GM21576 (cell line): Measurements from ENCODE around the gene SRSF8.

ENCODE experiments used
- ATAC-seq: cut with Tn5 transposase; IDR thresholded peaks from one replicate; pipeline ENCODE4 v1.9.1; 2021; ENCODE audit warnings: mild to moderate bottlenecking, moderate library complexity; ENCODE audit not compliant: unreplicated experiment

SRSF8 gene

GRCh38 chr11:95067841-95068219 lies 1.1 kb downstream of the SRSF8 start:
- ATAC-seq = no peak

- peak; percentile 68 for ATAC-seq
Measured at GRCh38 chr11:95068549-95068948, 1.8 kb downstream of the SRSF8 start.

- no peak for ATAC-seq
Measured at GRCh38 chr11:95070471-95070870, 3.8 kb downstream of the SRSF8 start.

- ATAC-seq = no peak
Measured at GRCh38 chr11:95072948-95073347, 6.2 kb downstream of the SRSF8 start.

- ATAC-seq = no peak
Measured at GRCh38 chr11:95074792-95075563, 8.3 kb downstream of the SRSF8 start.

GRCh38 chr11:95076416-95076815 lies 9.7 kb downstream of the SRSF8 start:
- peak; percentile 64 for ATAC-seq

- ATAC-seq = no peak
Measured at GRCh38 chr11:95076981-95077380, 10.3 kb downstream of the SRSF8 start.

- no peak for ATAC-seq
Measured at GRCh38 chr11:95078526-95078925, 11.8 kb downstream of the SRSF8 start.

- ATAC-seq = no peak
Measured at GRCh38 chr11:95081010-95081409, 14.3 kb downstream of the SRSF8 start.

GRCh38 chr11:95081412-95081811 lies 14.7 kb downstream of the SRSF8 start:
- no peak for ATAC-seq

GRCh38 chr11:95082576-95083001 lies 15.9 kb downstream of the SRSF8 start:
- no peak for ATAC-seq

- peak; percentile 40 for ATAC-seq
Measured at GRCh38 chr11:95084509-95084908, 17.8 kb downstream of the SRSF8 start.

GRCh38 chr11:95085117-95085816 lies 18.5 kb downstream of the SRSF8 start:
- ATAC-seq = no peak

- no peak for ATAC-seq
Measured at GRCh38 chr11:95086151-95086550, 19.4 kb downstream of the SRSF8 start.

- no peak for ATAC-seq
Measured at GRCh38 chr11:95086836-95087570, 20.3 kb downstream of the SRSF8 start.

- peak; percentile 39 for ATAC-seq
Measured at GRCh38 chr11:95088946-95089619, 22.4 kb downstream of the SRSF8 start.

GRCh38 chr11:95089620-95090542 lies 23.2 kb downstream of the SRSF8 start, which contains the start of gene ENDOD1:
Gene ENDOD1, plus strand, starts transcription at chr11:95089846. Its CDS starts 82 bp downstream, at chr11:95089928.
- ATAC-seq = peak; percentile 81

GRCh38 chr11:95091663-95092180 lies 25.0 kb downstream of the SRSF8 start:
- ATAC-seq = no peak

GRCh38 chr11:95092549-95093324 lies 26.0 kb downstream of the SRSF8 start:
- ATAC-seq = no peak
